ENCODE data around the gene PPP1CB. TPM values are rescaled to one million over a fixed set of nuclear protein-coding genes. Genes with fewer than 3 reads are reported as not detected.
"Not testable (repeated sequence)": the region's sequence is repeated elsewhere in the genome, so short reads cannot be mapped to it uniquely, and the experiment has no call there.

Gene PPP1CB
- total RNA-seq: 352 TPM

DNA sequence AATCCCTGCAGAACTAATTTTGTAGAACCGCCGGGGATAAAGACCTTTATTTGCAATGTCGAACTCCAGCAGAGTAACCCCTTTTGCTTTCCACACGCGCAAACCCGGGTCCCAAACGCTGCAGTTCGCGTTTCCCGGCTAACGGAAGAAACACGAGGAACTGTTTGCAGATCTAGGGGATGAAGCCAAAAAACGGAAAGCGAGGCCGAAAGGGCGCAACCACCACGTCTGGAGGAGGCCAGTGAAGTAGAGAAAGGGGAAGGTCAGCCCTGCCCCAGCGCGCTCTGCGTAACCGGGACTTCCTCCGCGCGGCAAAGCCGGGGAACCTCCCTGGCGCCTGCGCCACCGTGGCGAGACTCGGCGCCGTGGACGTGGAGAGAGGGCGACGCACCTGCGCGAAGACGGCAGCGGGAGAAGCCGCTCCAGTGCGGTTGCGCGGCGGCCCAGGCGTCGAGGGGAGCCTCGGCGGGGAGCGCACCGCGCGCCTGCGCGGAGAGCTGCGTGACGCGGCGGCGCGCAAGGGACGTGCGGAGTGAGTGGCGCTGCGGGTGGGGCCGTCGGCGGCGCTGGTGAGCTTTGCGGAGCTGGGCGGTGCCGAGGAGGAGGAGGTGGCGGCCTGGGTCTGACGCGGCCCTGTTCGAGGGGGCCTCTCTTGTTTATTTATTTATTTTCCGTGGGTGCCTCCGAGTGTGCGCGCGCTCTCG, at the start of gene PPP1CB:
PPP1CB (plus strand) TSS at position 579 of the 704 bp plus-strand sequence. CDS start 295 bp downstream, outside the sequence.
- DNase-seq: peak; percentile 99

DNA sequence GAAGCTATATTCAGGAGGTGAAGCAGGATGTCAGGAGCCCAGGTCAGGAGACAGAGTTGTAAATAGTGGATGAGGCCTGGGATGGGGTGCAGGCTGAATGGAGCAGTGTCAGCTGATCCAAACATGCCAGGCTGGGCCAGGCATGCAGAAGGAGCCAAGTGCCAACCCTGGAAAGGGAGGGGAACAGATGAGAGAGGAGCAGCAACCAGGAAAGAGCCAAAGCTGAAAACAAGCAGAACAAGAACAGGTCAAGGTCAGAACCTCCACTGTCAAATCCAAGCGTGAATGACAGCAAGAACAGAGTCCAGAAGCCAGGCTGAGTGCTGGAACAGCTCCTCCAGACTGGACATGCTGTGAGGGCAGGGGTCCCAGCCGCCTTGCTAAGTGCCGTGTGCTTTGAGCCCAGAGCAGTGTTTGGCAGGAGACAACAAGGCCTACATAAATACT, 49.2 kb upstream of the PPP1CB start:
- DNase-seq: no peak

- DNase-seq: no peak
Observed at GRCh38 chr2:28702878-28703277, 48.8 kb upstream of the PPP1CB start.

- no peak for DNase-seq
Observed at GRCh38 chr2:28704621-28705020, 47.0 kb upstream of the PPP1CB start.

GRCh38 chr2:28705751-28706440, 45.7 kb upstream of the PPP1CB start:
- no peak for DNase-seq

DNA sequence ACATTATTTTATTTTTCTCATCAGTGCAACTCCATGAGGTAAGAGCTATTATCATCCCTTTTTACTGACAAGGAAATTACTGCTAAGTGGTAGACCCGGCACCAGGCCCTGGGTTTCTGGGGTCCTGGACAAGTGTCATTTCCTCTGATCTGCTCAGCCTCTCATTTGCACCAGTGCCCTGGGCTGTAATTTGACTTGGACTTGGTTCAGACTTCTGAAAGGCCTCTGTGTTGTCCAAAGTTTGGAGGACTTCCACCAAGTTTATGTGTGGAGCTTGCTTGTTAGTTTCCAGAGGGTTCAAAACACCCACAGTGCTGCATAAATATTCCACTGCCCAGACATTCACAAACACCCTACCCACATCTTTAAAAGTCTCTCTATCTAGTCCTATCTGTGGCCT, 44.0 kb upstream of the PPP1CB start:
- DNase-seq: peak; percentile 41

GRCh38 chr2:28709101-28709500, 42.5 kb upstream of the PPP1CB start:
- peak; percentile 37 for DNase-seq

- no peak for DNase-seq
Observed at GRCh38 chr2:28710545-28710944, 41.1 kb upstream of the PPP1CB start.

DNA sequence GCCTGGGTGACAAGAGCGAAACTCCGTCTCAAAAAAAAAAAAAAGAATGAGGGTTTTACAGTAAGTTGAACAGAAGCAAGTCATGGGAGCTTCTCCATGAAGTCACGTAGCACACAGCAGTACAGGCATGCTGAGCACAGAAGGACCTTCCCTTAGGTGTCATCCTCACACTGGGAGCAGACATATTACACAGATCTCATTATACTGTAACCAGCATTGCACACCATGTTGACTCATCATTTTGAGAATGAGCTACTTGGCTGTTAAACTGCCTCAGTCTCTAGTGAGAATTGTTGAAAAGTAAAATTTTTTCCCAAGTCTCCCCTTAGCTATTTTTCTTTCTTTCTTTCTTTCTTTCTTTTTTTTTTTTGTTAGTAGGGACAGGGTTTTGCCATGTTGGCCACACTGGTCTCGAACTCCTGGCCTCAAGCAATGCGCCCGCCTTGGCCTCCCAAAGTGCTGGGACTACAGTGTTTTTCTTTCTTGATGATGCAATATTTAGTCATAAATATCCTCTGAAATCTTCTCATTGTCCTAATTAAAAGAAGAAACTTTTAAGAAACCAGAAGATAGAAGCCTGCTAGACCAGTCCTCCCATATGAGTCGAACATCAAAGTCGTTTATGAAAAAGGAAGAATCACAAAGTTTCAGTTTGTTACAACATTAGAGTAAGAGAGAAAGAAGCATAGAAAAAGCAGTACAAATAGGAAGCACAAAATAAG, 37.9 kb upstream of the PPP1CB start:
- DNase-seq: no peak

- DNase-seq: peak; percentile 89
Observed at GRCh38 chr2:28716265-28716865, 35.3 kb upstream of the PPP1CB start.

GRCh38 chr2:28717339-28717758, 34.3 kb upstream of the PPP1CB start:
- peak; percentile 95 for DNase-seq

GRCh38 chr2:28720345-28720744, 31.3 kb upstream of the PPP1CB start:
- DNase-seq: no peak

DNA sequence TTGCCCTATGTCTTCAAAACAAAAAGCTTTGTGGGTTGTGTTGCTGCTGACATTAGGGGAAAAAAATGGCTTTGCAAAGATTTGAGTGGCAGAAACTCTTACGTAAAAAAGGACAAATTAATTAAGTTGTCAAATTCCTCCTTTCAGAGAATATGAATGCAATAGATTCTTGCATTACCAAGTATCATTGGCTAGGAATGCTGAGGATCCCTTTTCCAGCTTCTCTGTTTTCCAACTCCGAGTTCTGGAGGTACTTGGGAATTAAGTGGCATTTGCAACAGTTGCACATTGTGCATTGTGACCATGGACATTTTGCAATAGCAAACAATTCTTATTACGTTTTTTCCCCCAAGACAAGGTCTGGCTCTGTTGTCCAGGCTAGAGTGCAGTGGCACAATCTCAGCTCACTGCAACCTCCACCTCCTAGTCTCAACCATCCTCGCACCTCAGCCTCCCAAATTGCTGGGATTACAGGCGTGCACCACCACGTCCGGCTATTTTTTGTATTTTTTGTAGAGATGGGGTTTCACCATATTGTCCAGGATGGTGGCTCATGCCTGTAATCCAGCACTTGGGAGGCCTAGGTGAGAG, 29.9 kb upstream of the PPP1CB start:
- DNase-seq: no peak

- no peak for DNase-seq
Observed at GRCh38 chr2:28725021-28725711, 26.5 kb upstream of the PPP1CB start.

- DNase-seq: no peak
Observed at GRCh38 chr2:28726177-28726576, 25.5 kb upstream of the PPP1CB start.

- no peak for DNase-seq
Observed at GRCh38 chr2:28729698-28730097, 21.9 kb upstream of the PPP1CB start.

GRCh38 chr2:28730641-28731146, 20.9 kb upstream of the PPP1CB start:
- no peak for DNase-seq

GRCh38 chr2:28735511-28735910, 16.1 kb upstream of the PPP1CB start:
- no peak for DNase-seq

DNA sequence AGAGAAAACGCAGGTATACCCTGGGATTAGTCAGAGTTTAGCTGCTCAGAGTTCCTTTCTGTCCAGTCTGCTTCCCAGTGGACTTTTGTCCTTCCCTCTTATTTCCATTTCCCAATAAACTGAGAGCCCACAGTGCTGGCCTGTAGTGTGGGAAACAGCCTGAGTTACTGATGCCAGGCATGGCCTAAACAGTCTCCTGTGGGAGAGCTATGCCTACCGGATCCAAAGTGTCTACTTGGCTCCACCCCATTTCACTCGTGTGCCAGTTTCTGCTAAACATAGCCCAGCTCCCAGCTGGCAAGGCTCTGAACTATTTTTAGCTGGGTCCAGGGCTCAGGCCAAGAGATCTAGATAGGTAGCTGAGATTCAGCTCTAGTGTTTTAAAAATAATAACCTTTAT, 15.6 kb upstream of the PPP1CB start:
- DNase-seq: peak; percentile 95

- DNase-seq: no peak
Observed at GRCh38 chr2:28737655-28738054, 14.0 kb upstream of the PPP1CB start.

GRCh38 chr2:28742619-28743018, 9.0 kb upstream of the PPP1CB start:
- not testable (repeated sequence) for DNase-seq

Data from tongue (tissue), 2 donors.